IMR-90 (cell line): ENCODE results near the gene BRAF. TPM values are rescaled to one million over a fixed set of nuclear protein-coding genes. Genes with fewer than 3 reads are reported as not detected.

ENCODE experiments used
- ATAC-seq: fragments of 200-7000 bp; cut with Tn5 transposase; 2 replicates; pipeline ENCODE4 v1.9.1; 2020; ENCODE audit warnings: low read depth, mild to moderate bottlenecking, moderate library complexity
- BruUV-seq: library from RNA; stranded (reverse); fragments of 400-500 nt; replicated peaks from 2 replicates; lab custom pipeline; 2021; lab: Mats Ljungman, UMichigan
- CTCF ChIA-PET: fragments of 300-600 bp; formaldehyde crosslinking; extraction: SDS; loops from one replicate; lab custom pipeline; 2021; ENCODE audit warnings: antibody characterized with exemption; lab: Yijun Ruan, JAX
- POLR2A ChIA-PET: fragments of 300-600 bp; sonication (Branson Sonifier 250); formaldehyde crosslinking; loops from one replicate; lab custom pipeline; 2022; ENCODE audit warnings: antibody characterized with exemption; ENCODE audit not compliant: unreplicated experiment; lab: Charles Lee
- DNase-seq: peaks from one replicate; pipeline ENCODE4 v3.0.0; 2013
- H2AFZ ChIP-seq: replicated peaks from 2 replicates; pipeline ENCODE3; 2013; ENCODE audit warnings: low read length, mild to moderate bottlenecking; ENCODE audit not compliant: poor library complexity
- H2AK5ac ChIP-seq: 2 replicates; pipeline ENCODE4 v1.6.1; 2013; ENCODE audit warnings: low read depth, low read length, inconsistent platforms
- H2AK9ac ChIP-seq: replicated peaks from 2 replicates; pipeline ENCODE3; 2013; ENCODE audit warnings: mild to moderate bottlenecking, low read depth, low read length, moderate library complexity; ENCODE audit not compliant: poor library complexity
- H2BK120ac ChIP-seq: 2 replicates; pipeline ENCODE4 v1.6.1; 2013; ENCODE audit warnings: low read depth, low read length, inconsistent platforms
- H2BK15ac ChIP-seq: 3 replicates; pipeline ENCODE4 v1.6.1; 2013; ENCODE audit warnings: low read depth, low read length, inconsistent platforms
- H2BK20ac ChIP-seq: 2 replicates; pipeline ENCODE4 v1.6.1; 2013; ENCODE audit warnings: low read depth, mild to moderate bottlenecking, inconsistent platforms, low read length, moderate library complexity
- H2BK5ac ChIP-seq: 2 replicates; pipeline ENCODE4 v1.6.1; 2013; ENCODE audit warnings: mild to moderate bottlenecking, low read depth, low read length, inconsistent platforms; ENCODE audit not compliant: poor library complexity, severe bottlenecking
- H3K14ac ChIP-seq: replicated peaks from 2 replicates; pipeline ENCODE4 v1.6.1; 2013; ENCODE audit warnings: low read depth, low read length, inconsistent platforms
- H3K18ac ChIP-seq: 2 replicates; pipeline ENCODE4 v1.6.1; 2013; ENCODE audit warnings: low read depth, low read length, control low read depth
- H3K23ac ChIP-seq: 2 replicates; pipeline ENCODE4 v1.6.1; 2013; ENCODE audit warnings: low read depth, low read length, inconsistent platforms
- H3K27ac ChIP-seq: 2 replicates; pipeline ENCODE4 v1.5.1; 2013; ENCODE audit warnings: mild to moderate bottlenecking, control low read depth, low read length; ENCODE audit not compliant: insufficient read depth
- H3K27me3 ChIP-seq: 2 replicates; pipeline ENCODE4 v1.6.1; 2013; ENCODE audit warnings: low read length; ENCODE audit not compliant: control insufficient read depth, insufficient read depth
- H3K36me3 ChIP-seq: 2 replicates; pipeline ENCODE4 v1.6.1; 2013; ENCODE audit warnings: low read length, mixed read lengths; ENCODE audit not compliant: control insufficient read depth, insufficient read depth
- H3K4ac ChIP-seq: 2 replicates; pipeline ENCODE4 v1.6.1; 2013; ENCODE audit warnings: low read depth, low read length, inconsistent platforms
- H3K4me1 ChIP-seq: 2 replicates; pipeline ENCODE4 v1.6.1; 2013; ENCODE audit warnings: low read length, mixed read lengths; ENCODE audit not compliant: control insufficient read depth, insufficient read depth
- H3K4me2 ChIP-seq: 2 replicates; pipeline ENCODE4 v1.6.1; 2013; ENCODE audit warnings: low read depth, mild to moderate bottlenecking, control low read depth, low read length, moderate library complexity
- H3K4me3 ChIP-seq: 2 replicates; pipeline ENCODE4 v1.5.1; 2013; ENCODE audit warnings: low read depth, mild to moderate bottlenecking, control low read depth, low read length, moderate library complexity; ENCODE audit not compliant: insufficient read depth
- H3K56ac ChIP-seq: 2 replicates; pipeline ENCODE4 v1.6.1; 2013; ENCODE audit warnings: low read length, inconsistent platforms; ENCODE audit not compliant: insufficient read depth; ENCODE audit errors: extremely low read depth
- H3K79me1 ChIP-seq, 2 experiments: 2 replicates each; pipeline ENCODE4 v1.6.1; 2013; ENCODE audit warnings: low read length in 2 of 2, inconsistent platforms in 1 of 2, low read depth in 1 of 2
- H3K9ac ChIP-seq: 2 replicates; pipeline ENCODE4 v1.6.1; 2013; ENCODE audit warnings: low read depth, low read length, control low read depth
- H3K9me1 ChIP-seq: 2 replicates; pipeline ENCODE4 v1.6.1; 2013; ENCODE audit warnings: low read length, inconsistent platforms; ENCODE audit not compliant: insufficient read depth
- H3K9me3 ChIP-seq: 2 replicates; pipeline ENCODE4 v1.6.1; 2013; ENCODE audit warnings: low read length; ENCODE audit not compliant: control insufficient read depth, insufficient read depth
- H4K20me1 ChIP-seq: 2 replicates; pipeline ENCODE4 v1.6.1; 2013; ENCODE audit warnings: low read length, inconsistent platforms; ENCODE audit not compliant: insufficient read depth
- H4K5ac ChIP-seq: 2 replicates; pipeline ENCODE4 v1.6.1; 2013; ENCODE audit warnings: mild to moderate bottlenecking, low read depth, low read length, control low read depth
- H4K8ac ChIP-seq, 2 experiments: 2 replicates each; pipeline ENCODE4 v1.6.1; 2013; ENCODE audit warnings: low read depth in 2 of 2, low read length in 2 of 2, control low read depth in 1 of 2, inconsistent platforms in 1 of 2
- H4K91ac ChIP-seq: 2 replicates; pipeline ENCODE4 v1.6.1; 2013; ENCODE audit warnings: low read depth, low read length, inconsistent platforms; ENCODE audit not compliant: insufficient read depth
- BHLHE40 ChIP-seq: fragments of 150-350 bp; IDR thresholded peaks from 2 replicates; pipeline ENCODE4 v1.6.1; 2016; ENCODE audit warnings: mild to moderate bottlenecking, low read depth, low read length
- FOS ChIP-seq: fragments of 150-350 bp; IDR thresholded peaks from 2 replicates; pipeline ENCODE4 v1.6.1; 2016; ENCODE audit warnings: low read depth, low read length
- MAFK ChIP-seq: IDR thresholded peaks from 2 replicates; pipeline ENCODE4 v1.6.1; 2012; ENCODE audit warnings: low read depth, low read length, improper control_type of control experiment
- MXI1 ChIP-seq: IDR thresholded peaks from 2 replicates; pipeline ENCODE4 v1.6.1; 2012; ENCODE audit warnings: low read depth, mild to moderate bottlenecking, low read length, moderate library complexity, borderline replicate concordance
- POLR2A ChIP-seq: IDR thresholded peaks from 2 replicates; pipeline ENCODE4 v1.6.1; 2012; ENCODE audit warnings: mild to moderate bottlenecking, low read depth, low read length
- RAD21 ChIP-seq: IDR thresholded peaks from 2 replicates; pipeline ENCODE4 v1.6.1; 2012; ENCODE audit warnings: low read length, improper control_type of control experiment
- RCOR1 ChIP-seq: IDR thresholded peaks from 2 replicates; pipeline ENCODE4 v1.6.1; 2012; ENCODE audit warnings: mild to moderate bottlenecking, low read length, improper control_type of control experiment; ENCODE audit not compliant: insufficient replicate concordance
- RFX5 ChIP-seq: IDR thresholded peaks from 2 replicates; pipeline ENCODE4 v1.8.0; 2012; ENCODE audit warnings: low read depth, mild to moderate bottlenecking, low read length, moderate library complexity
- SMC3 ChIP-seq: fragments of 150-350 bp; IDR thresholded peaks from 2 replicates; pipeline ENCODE4 v1.6.1; 2016; ENCODE audit warnings: low read depth, mild to moderate bottlenecking, antibody characterized with exemption, low read length, moderate library complexity
- dilution Hi-C: fragments of 300-500 bp; cut with HindIII; formaldehyde crosslinking; loops from one replicate; pipeline ENCODE4 v1.14.3; 2018; ENCODE audit warnings: low sequenced_read_pairs; ENCODE audit not compliant: unreplicated experiment
- in situ Hi-C: fragments of 300-500 bp; cut with MboI; formaldehyde crosslinking; loops from 3 replicates; pipeline ENCODE4 v1.14.3; 2019; ENCODE audit warnings: low sequenced_read_pairs, inconsistent platforms, mixed read lengths
- intact Hi-C: fragments of 100-400 bp; cut with micrococcal nuclease; formaldehyde crosslinking; loops from 2 replicates; pipeline ENCODE4 v1.10.0; 2022
- polyA plus RNA-seq, 3 experiments: library from polyadenylated mRNA; depleted of rRNA; stranded (reverse); fragments of >200 nt; gene quantifications; 2 replicates each; pipeline ENCODE4 v1.2.3, GENCODE V29; 2012; ENCODE audit warnings: low replicate concordance in 1 of 3
- total RNA-seq: library from RNA; depleted of rRNA; stranded (reverse); fragments of >200 nt; gene quantifications from 2 replicates; pipeline ENCODE4 v1.2.3, GENCODE V29; 2012
- TF ChIP-seq, protein P1 (sequence below): fragments of 150-350 bp; IDR thresholded peaks from 2 replicates; pipeline ENCODE4 v1.6.1; 2016; ENCODE audit warnings: low read depth, mild to moderate bottlenecking, low read length, moderate library complexity, borderline replicate concordance
- TF ChIP-seq, protein P2 (sequence below): fragments of 150-350 bp; IDR thresholded peaks from 2 replicates; pipeline ENCODE4 v1.6.1; 2017; ENCODE audit warnings: mild to moderate bottlenecking, antibody characterized with exemption, low read length, low read depth

The BRAF gene
- total and polyA plus RNA-seq, 2 of the 4 experiments (the other 2 are of a cell fraction): 5.7 to 12.9 TPM

DNA sequence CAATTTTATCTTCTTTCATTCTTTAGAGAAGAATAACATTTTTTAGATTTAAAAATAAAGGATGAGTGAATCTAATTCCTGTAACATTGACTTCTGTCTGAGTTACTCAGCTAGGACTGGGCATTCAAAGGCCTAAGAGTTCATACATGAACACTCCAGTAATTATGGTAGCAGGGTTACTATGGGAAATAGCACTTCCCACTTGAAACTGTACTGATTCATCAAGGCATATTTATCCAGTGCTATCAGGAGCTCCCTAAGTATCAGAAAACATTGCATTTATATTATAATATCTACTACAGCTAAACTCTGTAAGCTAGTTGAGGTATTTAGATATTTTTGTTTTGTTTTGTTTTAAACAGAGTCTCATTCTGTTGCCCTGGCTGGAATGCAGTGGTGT, 186.4 kb downstream of the BRAF start:
- Histone ChIP-seq H4K20me1 (no peaks in the 10 kb centered on the region), H3K9me3 (no peaks in the 10 kb centered on the region), H2AK9ac (no peak overlapping the region), H3K4ac (no peak overlapping the region), H3K27me3 (no peaks in the 10 kb centered on the region), H3K18ac (no peak overlapping the region), H3K4me1 (no peaks in the 10 kb centered on the region), H3K56ac (no peak overlapping the region), H3K9me1 (no peaks in the 10 kb centered on the region), H3K36me3 (no peaks in the 10 kb centered on the region), H4K91ac (no peak overlapping the region), H4K5ac (no peak overlapping the region), H2BK20ac (no peak overlapping the region), H3K14ac (no peak overlapping the region), H2AK5ac (no peak overlapping the region), H2BK5ac (no peak overlapping the region), H2AFZ (no peak overlapping the region), H3K79me1 (0 out of 4 replicates have a peak, but pooled peaks cover 0 to 2% of the 10 kb centered on the region in 2 experiments), H3K23ac (no peak overlapping the region), H3K27ac (no peak overlapping the region), H3K4me3 (no peak overlapping the region), H2BK120ac (no peak overlapping the region), H3K9ac (no peak overlapping the region), H3K4me2 (no peak overlapping the region), H4K8ac (no peak overlapping the region), H2BK15ac (no peak overlapping the region)
- intact Hi-C loops (no loop called here), in situ Hi-C loops (no loop called here), dilution Hi-C loops (no loop called here)
- POLR2A ChIA-PET: no interaction called here
- CTCF ChIA-PET: interaction anchor here (1.9 kb wide), 1 partner anchor 12 kb away, joined by 11 read pairs; no protein-coding TSS in a partner anchor
- no TSS peak for BruUV-seq
- TF ChIP-seq RFX5: no peak
- TF ChIP-seq RCOR1: no peak
- TF ChIP-seq, protein P1, sequence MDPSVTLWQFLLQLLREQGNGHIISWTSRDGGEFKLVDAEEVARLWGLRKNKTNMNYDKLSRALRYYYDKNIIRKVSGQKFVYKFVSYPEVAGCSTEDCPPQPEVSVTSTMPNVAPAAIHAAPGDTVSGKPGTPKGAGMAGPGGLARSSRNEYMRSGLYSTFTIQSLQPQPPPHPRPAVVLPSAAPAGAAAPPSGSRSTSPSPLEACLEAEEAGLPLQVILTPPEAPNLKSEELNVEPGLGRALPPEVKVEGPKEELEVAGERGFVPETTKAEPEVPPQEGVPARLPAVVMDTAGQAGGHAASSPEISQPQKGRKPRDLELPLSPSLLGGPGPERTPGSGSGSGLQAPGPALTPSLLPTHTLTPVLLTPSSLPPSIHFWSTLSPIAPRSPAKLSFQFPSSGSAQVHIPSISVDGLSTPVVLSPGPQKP: no peak
- no peak for TF ChIP-seq FOS
- TF ChIP-seq, protein P2, sequence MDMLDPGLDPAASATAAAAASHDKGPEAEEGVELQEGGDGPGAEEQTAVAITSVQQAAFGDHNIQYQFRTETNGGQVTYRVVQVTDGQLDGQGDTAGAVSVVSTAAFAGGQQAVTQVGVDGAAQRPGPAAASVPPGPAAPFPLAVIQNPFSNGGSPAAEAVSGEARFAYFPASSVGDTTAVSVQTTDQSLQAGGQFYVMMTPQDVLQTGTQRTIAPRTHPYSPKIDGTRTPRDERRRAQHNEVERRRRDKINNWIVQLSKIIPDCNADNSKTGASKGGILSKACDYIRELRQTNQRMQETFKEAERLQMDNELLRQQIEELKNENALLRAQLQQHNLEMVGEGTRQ: no peak
- no peak for TF ChIP-seq MAFK
- no peak for TF ChIP-seq BHLHE40
- no peak for TF ChIP-seq POLR2A
- TF ChIP-seq RAD21: no peak
- TF ChIP-seq MXI1: no peak
- no peak for TF ChIP-seq SMC3
- peak; percentile 91 for ATAC-seq
- DNase-seq: peak; percentile 28
